HG03159 (cell line): ENCODE results near the gene RFX2.

Experiments used
- ATAC-seq: cut with Tn5 transposase; IDR thresholded peaks from one replicate; pipeline ENCODE4 v1.9.1; 2021; ENCODE audit warnings: mild to moderate bottlenecking, moderate library complexity; ENCODE audit not compliant: unreplicated experiment

Gene RFX2

DNA sequence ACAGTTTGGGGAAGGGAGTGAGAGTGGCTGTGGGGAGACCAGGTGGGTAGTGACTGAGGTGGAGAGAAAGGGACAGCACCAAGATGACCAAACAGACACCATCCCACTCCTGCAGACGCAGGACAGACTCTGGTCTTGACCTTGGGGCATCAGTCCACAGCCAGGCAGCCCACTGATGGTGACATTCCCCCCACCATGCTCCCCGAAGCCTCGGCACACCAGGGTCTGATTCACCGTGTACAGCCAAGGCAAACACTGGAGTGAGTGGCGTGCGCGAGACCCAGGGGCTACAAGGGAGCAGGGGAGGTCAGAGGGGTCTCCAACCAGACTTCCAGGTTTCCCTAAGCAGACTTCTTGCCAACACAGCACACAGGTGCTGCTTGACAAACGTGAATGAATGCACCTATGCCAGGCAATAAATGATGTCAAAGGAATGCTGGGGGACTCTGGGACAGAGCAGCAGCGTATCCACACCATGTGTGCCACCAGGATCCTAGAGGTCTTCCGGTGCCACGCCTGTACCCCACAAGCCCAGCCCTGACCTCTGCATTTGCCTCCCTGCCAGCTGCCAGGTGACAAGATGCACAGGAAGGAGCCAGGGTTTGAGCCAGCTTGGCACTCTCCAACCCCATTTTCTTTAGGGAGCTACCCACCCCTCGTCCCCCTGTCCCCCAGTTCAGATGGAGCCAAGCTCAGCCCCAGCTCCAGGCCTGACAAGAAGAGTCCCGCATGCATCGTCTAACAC is 150.9 kb downstream of the RFX2 start:
- ATAC-seq, result no peak

- ATAC-seq, result no peak
Measured at GRCh38 chr19:5958851-5959122, 151.5 kb downstream of the RFX2 start.

GRCh38 chr19:5958074-5958850 is 152.0 kb downstream of the RFX2 start:
- ATAC-seq, result no peak

DNA sequence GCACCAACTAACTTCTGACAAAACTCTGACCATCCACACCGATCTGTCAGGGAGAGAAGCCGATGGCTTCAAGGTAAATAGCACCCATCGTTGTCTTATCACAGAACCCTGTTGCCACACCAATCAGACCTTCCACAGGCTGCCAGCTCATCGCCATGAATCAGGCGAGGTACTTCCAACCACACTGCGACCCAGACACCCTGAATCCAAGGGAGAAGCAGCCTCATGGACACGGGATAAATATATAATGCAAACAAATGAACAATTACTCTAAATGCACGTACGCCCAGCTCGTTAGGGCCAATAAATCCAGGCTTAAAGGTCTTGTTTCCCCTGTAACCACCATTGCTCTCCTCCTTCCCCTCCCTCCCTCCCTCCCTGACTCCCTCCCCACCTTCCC is 153.1 kb downstream of the RFX2 start:
- no peak for ATAC-seq

DNA sequence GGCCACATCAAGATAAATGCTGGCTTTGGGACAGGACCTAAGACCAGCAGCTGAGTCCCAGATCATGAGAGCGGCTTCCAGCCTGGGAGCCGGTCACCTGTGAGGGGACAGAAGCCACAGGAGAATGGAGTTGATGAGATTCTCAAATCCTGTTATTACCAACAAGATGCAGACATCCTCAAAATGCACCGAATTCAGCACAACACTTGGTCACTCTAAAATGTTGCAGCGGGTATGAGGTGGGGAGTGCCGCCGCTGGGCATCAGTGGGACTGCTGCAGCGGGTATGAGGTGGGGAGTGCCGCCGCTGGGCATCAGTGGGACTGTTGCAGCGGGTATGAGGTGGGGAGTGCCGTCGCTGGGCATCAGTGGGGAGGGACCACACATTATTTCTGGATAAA is 153.6 kb downstream of the RFX2 start:
- no peak for ATAC-seq

GRCh38 chr19:5956323-5956722 is 154.0 kb downstream of the RFX2 start:
- ATAC-seq, result no peak

DNA sequence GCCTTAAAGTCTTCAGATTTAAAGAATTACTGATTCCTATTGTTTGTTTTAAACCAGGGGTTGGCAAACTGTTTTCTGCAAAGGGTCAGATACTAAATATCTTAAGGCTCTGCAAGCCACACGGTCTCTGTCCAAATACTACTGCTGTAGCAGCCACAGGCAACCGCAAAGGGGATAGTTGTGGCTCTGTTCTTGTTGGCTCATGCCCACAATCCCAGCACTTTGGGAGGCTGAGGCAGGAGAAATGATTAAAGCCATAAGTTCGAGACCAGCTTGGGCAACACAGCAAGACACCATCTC is 154.7 kb downstream of the RFX2 start:
- ATAC-seq, result no peak

- ATAC-seq, result no peak
Measured at GRCh38 chr19:5954293-5954692, 156.0 kb downstream of the RFX2 start.

- no peak for ATAC-seq
Measured at GRCh38 chr19:5953680-5954213, 156.6 kb downstream of the RFX2 start.

GRCh38 chr19:5953030-5953589 is 157.2 kb downstream of the RFX2 start:
- ATAC-seq, result no peak

GRCh38 chr19:5952193-5953029 is 157.9 kb downstream of the RFX2 start:
- ATAC-seq, result no peak

DNA sequence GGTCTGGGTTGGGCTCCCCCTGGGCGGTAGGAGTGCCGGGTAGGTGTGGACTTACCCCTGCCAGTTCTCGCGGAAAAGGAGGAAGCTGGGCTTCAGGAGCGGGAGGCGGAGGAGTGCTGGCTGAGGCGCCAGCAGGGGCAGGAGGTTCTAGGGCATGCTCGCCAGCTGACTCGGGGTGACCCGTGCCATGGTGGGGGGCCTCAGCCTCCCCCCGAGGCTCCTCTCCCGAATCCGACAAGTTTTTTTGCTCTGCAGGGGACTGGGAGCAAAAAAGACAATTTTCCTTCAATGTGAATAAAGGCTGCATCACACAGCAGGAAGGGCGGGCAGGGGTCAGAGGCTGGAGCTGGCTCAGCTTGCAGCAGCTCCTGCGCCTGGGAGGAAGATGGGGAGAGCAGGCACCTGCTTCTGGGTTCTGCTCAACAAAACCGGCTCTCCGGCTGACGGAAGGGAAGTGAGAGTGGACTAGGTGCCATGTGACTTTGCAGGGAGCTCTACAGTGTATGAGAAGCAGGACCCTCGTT is 158.9 kb downstream of the RFX2 start:
- no peak for ATAC-seq

DNA sequence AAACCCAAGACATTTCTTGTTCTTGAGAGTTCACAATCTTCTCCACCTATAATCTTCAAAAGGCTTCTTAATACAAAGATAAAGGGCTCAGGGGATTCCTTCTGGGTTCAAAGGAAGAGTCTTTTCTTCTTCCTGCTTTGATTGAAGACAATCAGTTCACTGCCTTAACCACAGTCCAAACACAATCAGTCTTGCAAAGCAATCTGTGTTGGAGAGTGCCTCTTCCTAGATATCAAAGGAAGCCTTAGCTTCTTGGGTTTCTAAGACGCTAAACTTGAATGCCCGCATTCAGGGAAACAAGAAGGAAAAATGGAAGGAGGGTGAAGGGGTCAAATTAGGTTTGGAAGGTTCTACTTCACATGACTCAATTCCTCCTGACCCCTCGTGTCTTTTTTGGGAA is 159.6 kb downstream of the RFX2 start:
- no peak for ATAC-seq

DNA sequence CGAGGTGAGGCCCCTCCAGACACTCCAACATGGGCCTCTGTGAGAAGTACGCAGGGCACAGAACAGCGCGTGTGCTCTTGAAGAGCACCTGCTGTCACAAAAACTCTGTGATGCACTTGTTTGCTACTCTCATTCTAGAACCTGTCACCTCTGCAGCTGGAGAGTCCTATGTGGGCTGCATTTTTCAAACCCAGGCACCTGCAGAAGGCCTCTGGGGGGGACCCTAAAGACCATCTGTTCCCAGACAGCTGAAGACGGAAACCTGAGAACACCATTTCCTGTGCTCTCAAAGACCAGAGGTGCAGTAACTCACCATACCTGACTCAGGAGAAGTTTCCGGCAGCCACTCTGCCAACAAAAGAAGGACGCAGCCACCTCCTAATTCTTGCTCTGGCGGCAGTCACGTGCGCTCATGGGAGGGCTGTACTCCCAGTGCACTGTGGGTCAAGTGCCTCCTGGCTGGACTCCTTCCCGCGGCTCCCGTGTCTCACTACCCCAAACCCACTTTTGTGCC is 160.5 kb downstream of the RFX2 start:
- no peak for ATAC-seq

- ATAC-seq, result no peak
Measured at GRCh38 chr19:5948752-5949564, 161.3 kb downstream of the RFX2 start.

DNA sequence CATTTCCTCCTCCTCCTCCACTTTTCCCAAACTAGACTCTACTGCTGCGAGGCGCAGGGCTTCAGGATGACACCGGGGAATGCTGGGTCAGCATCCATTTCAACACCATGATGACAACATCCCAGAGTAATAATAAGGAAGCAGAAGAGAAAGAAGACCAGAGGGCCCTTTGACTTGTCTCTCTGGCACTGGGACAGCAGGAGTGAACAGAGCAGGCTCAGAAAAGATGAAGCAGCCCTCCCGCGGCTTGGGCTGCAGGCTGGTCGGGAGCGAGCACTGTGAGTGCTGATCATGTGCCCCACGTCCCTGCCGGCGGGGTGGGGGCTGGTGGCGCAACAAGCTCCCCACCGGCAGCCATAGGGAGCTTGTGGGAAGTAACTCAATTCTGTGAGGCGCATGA is 162.9 kb downstream of the RFX2 start:
- no peak for ATAC-seq

- no peak for ATAC-seq
Measured at GRCh38 chr19:5943623-5944022, 166.7 kb downstream of the RFX2 start.
